ENCODE measurements around the gene TGFA.

DNA sequence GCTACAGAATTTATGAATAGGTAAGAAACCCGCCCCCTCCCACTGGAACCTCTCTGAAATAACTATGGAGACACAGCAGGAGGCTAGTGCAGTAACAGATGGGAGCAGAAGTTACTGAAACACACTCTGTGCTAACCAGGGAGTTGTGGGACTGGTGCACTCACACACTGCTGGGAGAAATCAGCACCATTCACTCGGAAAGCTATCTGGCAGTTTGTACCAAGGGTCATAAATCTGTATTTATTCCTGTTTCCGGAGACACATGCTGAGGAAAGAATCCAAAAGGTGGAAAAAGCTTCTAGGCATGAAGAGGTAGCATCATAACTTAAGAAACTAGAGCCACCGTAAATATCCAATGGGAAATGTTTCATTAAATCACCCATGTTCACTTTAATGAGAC is 39.9 kb downstream of the TGFA start:
- TF ChIP-seq, protein P1, sequence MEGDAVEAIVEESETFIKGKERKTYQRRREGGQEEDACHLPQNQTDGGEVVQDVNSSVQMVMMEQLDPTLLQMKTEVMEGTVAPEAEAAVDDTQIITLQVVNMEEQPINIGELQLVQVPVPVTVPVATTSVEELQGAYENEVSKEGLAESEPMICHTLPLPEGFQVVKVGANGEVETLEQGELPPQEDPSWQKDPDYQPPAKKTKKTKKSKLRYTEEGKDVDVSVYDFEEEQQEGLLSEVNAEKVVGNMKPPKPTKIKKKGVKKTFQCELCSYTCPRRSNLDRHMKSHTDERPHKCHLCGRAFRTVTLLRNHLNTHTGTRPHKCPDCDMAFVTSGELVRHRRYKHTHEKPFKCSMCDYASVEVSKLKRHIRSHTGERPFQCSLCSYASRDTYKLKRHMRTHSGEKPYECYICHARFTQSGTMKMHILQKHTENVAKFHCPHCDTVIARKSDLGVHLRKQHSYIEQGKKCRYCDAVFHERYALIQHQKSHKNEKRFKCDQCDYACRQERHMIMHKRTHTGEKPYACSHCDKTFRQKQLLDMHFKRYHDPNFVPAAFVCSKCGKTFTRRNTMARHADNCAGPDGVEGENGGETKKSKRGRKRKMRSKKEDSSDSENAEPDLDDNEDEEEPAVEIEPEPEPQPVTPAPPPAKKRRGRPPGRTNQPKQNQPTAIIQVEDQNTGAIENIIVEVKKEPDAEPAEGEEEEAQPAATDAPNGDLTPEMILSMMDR (IDR thresholded peaks at IDR 0.05) = no peak
- TF ChIP-seq POLR2A (IDR thresholded peaks at IDR 0.05) = no peak

Data from body of pancreas (tissue), 4 donors.